22Rv1 (cell line): ENCODE measurements around the gene GRIN3A.

ENCODE experiments used
- H3K27ac ChIP-seq: fragments of 450-650 bp; 2 replicates; pipeline ENCODE4 v1.5.1; 2017
- CTCF ChIP-seq: fragments of 450-650 bp; IDR thresholded peaks from 2 replicates; pipeline ENCODE4 v1.5.1; 2017; ENCODE audit warnings: mild to moderate bottlenecking
- ZFX ChIP-seq: fragments of 450-650 bp; IDR thresholded peaks from 2 replicates; pipeline ENCODE4 v1.6.1; 2017; ENCODE audit warnings: antibody characterized with exemption, borderline replicate concordance

Gene GRIN3A

DNA sequence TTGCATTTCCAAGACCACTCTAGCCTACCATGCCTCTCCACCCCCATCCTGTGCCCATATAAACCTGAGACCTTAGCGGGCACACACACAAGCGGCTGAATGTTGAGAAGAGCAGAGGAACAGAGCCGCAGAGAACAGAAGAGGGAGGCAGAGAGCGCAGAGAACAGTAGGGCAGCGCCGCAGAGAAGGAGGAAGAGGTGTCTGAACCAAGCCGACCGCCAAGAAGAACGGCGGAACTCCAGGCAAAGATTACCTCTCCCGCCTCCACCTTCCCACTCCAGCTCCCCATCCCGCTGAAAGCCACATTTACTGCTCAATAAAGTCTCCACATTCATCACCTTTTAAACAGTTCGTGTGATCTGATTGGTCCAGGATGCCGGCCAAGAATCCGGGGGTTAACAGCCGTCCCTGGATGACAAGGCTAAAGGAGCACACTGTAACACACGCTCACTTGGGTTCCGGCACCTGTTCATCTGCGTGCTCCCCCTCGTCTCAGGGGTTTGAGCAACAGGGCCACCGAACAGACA lies 33.2 kb downstream of the GRIN3A start:
- H3K27ac ChIP-seq, result no peak overlapping the region
- TF ChIP-seq CTCF, result no peak
- no peak for TF ChIP-seq ZFX

GRCh38 chr9:101702257-101702656 lies 36.2 kb downstream of the GRIN3A start:
- TF ChIP-seq CTCF (no peak), ZFX (no peak)
- H3K27ac ChIP-seq, result 0 out of 2 replicates have a peak overlapping the region, but pooled peaks have one; percentile 19

GRCh38 chr9:101693546-101694336 lies 44.7 kb downstream of the GRIN3A start:
- TF ChIP-seq ZFX (no peak), CTCF (no peak)
- no peak overlapping the region for H3K27ac ChIP-seq

GRCh38 chr9:101691657-101692056 lies 46.8 kb downstream of the GRIN3A start:
- H3K27ac ChIP-seq, result no peak overlapping the region
- TF ChIP-seq CTCF, result no peak
- TF ChIP-seq ZFX, result no peak

DNA sequence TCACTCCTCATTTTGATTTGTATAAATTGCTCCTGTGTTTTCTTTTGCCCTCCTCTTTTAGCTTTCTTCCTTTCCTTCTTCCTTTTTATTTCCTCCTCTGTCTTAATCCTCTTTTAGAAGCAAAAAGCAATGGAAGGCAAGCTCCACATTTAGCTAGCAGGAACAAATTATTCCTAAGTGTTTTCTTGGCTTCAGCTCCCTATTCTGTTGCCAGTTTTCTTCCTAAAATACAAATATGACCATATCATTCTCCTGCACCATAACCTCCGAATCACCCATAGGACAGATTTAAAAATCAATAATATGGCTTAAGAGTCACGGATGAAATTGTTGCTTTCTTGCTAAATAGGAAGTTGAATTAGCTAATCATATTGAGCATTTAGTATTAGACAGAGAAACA lies 49.4 kb downstream of the GRIN3A start:
- no peak for TF ChIP-seq CTCF
- no peak overlapping the region for H3K27ac ChIP-seq

DNA sequence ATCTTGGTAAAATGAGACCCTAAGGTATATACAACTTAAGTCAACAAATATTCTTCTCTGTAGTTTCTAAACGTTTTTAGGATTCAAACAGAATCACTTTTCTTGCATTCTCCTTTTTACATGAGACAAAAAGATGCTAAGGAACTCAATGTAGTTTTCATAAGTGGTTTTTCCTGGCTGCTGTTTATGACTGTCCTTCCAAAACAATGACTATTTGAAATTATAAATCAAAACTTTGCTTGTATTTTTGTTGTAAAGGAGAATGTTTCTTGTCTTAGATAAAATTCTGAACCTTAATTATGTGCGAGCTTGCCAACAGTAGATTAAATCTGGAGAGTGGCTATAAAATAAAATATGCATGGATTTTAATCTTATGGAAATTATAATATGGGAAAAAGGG lies 53.8 kb downstream of the GRIN3A start:
- no peak for TF ChIP-seq ZFX
- no peak for TF ChIP-seq CTCF
- no peak overlapping the region for H3K27ac ChIP-seq

- no peak overlapping the region for H3K27ac ChIP-seq
- TF ChIP-seq CTCF (no peak), ZFX (no peak)
Observed at GRCh38 chr9:101683236-101683635, 55.2 kb downstream of the GRIN3A start.
